IMR-90 (cell line): ENCODE data around the gene ZDHHC21. TPM values are rescaled to one million over a fixed set of nuclear protein-coding genes. Genes with fewer than 3 reads are reported as not detected.
"Not testable (repeated sequence)": the region's sequence is repeated elsewhere in the genome, so short reads cannot be mapped to it uniquely, and the experiment has no call there.

Experiments
- ATAC-seq: fragments of 200-7000 bp; cut with Tn5 transposase; 2 replicates; pipeline ENCODE4 v1.9.1; 2020; ENCODE audit warnings: low read depth, mild to moderate bottlenecking, moderate library complexity
- BruUV-seq: library from RNA; stranded (reverse); fragments of 400-500 nt; replicated peaks from 2 replicates; lab custom pipeline; 2021; lab: Mats Ljungman, UMichigan
- CTCF ChIA-PET: fragments of 300-600 bp; formaldehyde crosslinking; extraction: SDS; loops from one replicate; lab custom pipeline; 2021; ENCODE audit warnings: antibody characterized with exemption; lab: Yijun Ruan, JAX
- POLR2A ChIA-PET: fragments of 300-600 bp; sonication (Branson Sonifier 250); formaldehyde crosslinking; loops from one replicate; lab custom pipeline; 2022; ENCODE audit warnings: antibody characterized with exemption; ENCODE audit not compliant: unreplicated experiment; lab: Charles Lee
- DNase-seq: peaks from one replicate; pipeline ENCODE4 v3.0.0; 2013
- H2AFZ ChIP-seq: replicated peaks from 2 replicates; pipeline ENCODE3; 2013; ENCODE audit warnings: low read length, mild to moderate bottlenecking; ENCODE audit not compliant: poor library complexity
- H2AK5ac ChIP-seq: 2 replicates; pipeline ENCODE4 v1.6.1; 2013; ENCODE audit warnings: low read depth, low read length, inconsistent platforms
- H2AK9ac ChIP-seq: replicated peaks from 2 replicates; pipeline ENCODE3; 2013; ENCODE audit warnings: mild to moderate bottlenecking, low read depth, low read length, moderate library complexity; ENCODE audit not compliant: poor library complexity
- H2BK120ac ChIP-seq: 2 replicates; pipeline ENCODE4 v1.6.1; 2013; ENCODE audit warnings: low read depth, low read length, inconsistent platforms
- H2BK15ac ChIP-seq: 3 replicates; pipeline ENCODE4 v1.6.1; 2013; ENCODE audit warnings: low read depth, low read length, inconsistent platforms
- H2BK20ac ChIP-seq: 2 replicates; pipeline ENCODE4 v1.6.1; 2013; ENCODE audit warnings: low read depth, mild to moderate bottlenecking, inconsistent platforms, low read length, moderate library complexity
- H2BK5ac ChIP-seq: 2 replicates; pipeline ENCODE4 v1.6.1; 2013; ENCODE audit warnings: mild to moderate bottlenecking, low read depth, low read length, inconsistent platforms; ENCODE audit not compliant: poor library complexity, severe bottlenecking
- H3K14ac ChIP-seq: replicated peaks from 2 replicates; pipeline ENCODE4 v1.6.1; 2013; ENCODE audit warnings: low read depth, low read length, inconsistent platforms
- H3K18ac ChIP-seq: 2 replicates; pipeline ENCODE4 v1.6.1; 2013; ENCODE audit warnings: low read depth, low read length, control low read depth
- H3K23ac ChIP-seq: 2 replicates; pipeline ENCODE4 v1.6.1; 2013; ENCODE audit warnings: low read depth, low read length, inconsistent platforms
- H3K27ac ChIP-seq: 2 replicates; pipeline ENCODE4 v1.5.1; 2013; ENCODE audit warnings: mild to moderate bottlenecking, control low read depth, low read length; ENCODE audit not compliant: insufficient read depth
- H3K27me3 ChIP-seq: 2 replicates; pipeline ENCODE4 v1.6.1; 2013; ENCODE audit warnings: low read length; ENCODE audit not compliant: control insufficient read depth, insufficient read depth
- H3K36me3 ChIP-seq: 2 replicates; pipeline ENCODE4 v1.6.1; 2013; ENCODE audit warnings: low read length, mixed read lengths; ENCODE audit not compliant: control insufficient read depth, insufficient read depth
- H3K4ac ChIP-seq: 2 replicates; pipeline ENCODE4 v1.6.1; 2013; ENCODE audit warnings: low read depth, low read length, inconsistent platforms
- H3K4me1 ChIP-seq: 2 replicates; pipeline ENCODE4 v1.6.1; 2013; ENCODE audit warnings: low read length, mixed read lengths; ENCODE audit not compliant: control insufficient read depth, insufficient read depth
- H3K4me2 ChIP-seq: 2 replicates; pipeline ENCODE4 v1.6.1; 2013; ENCODE audit warnings: low read depth, mild to moderate bottlenecking, control low read depth, low read length, moderate library complexity
- H3K4me3 ChIP-seq: 2 replicates; pipeline ENCODE4 v1.5.1; 2013; ENCODE audit warnings: low read depth, mild to moderate bottlenecking, control low read depth, low read length, moderate library complexity; ENCODE audit not compliant: insufficient read depth
- H3K56ac ChIP-seq: 2 replicates; pipeline ENCODE4 v1.6.1; 2013; ENCODE audit warnings: low read length, inconsistent platforms; ENCODE audit not compliant: insufficient read depth; ENCODE audit errors: extremely low read depth
- H3K79me1 ChIP-seq, 2 experiments: 2 replicates each; pipeline ENCODE4 v1.6.1; 2013; ENCODE audit warnings: low read length in 2 of 2, inconsistent platforms in 1 of 2, low read depth in 1 of 2
- H3K9ac ChIP-seq: 2 replicates; pipeline ENCODE4 v1.6.1; 2013; ENCODE audit warnings: low read depth, low read length, control low read depth
- H3K9me1 ChIP-seq: 2 replicates; pipeline ENCODE4 v1.6.1; 2013; ENCODE audit warnings: low read length, inconsistent platforms; ENCODE audit not compliant: insufficient read depth
- H3K9me3 ChIP-seq: 2 replicates; pipeline ENCODE4 v1.6.1; 2013; ENCODE audit warnings: low read length; ENCODE audit not compliant: control insufficient read depth, insufficient read depth
- H4K20me1 ChIP-seq: 2 replicates; pipeline ENCODE4 v1.6.1; 2013; ENCODE audit warnings: low read length, inconsistent platforms; ENCODE audit not compliant: insufficient read depth
- H4K5ac ChIP-seq: 2 replicates; pipeline ENCODE4 v1.6.1; 2013; ENCODE audit warnings: mild to moderate bottlenecking, low read depth, low read length, control low read depth
- H4K8ac ChIP-seq, 2 experiments: 2 replicates each; pipeline ENCODE4 v1.6.1; 2013; ENCODE audit warnings: low read depth in 2 of 2, low read length in 2 of 2, control low read depth in 1 of 2, inconsistent platforms in 1 of 2
- H4K91ac ChIP-seq: 2 replicates; pipeline ENCODE4 v1.6.1; 2013; ENCODE audit warnings: low read depth, low read length, inconsistent platforms; ENCODE audit not compliant: insufficient read depth
- WGBS, 2 experiments: methylation state at CpG; one replicate each; pipeline versions ENCODE4 v1.1.5 to v1.1.7; 2013; ENCODE audit warnings: missing lambda C conversion rate in 2 of 2; ENCODE audit not compliant: insufficient read length in 1 of 2; ENCODE audit errors: extremely low coverage in 2 of 2; 5-methylcytosine and 5-hydroxymethylcytosine counted together
- dilution Hi-C: fragments of 300-500 bp; cut with HindIII; formaldehyde crosslinking; loops from one replicate; pipeline ENCODE4 v1.14.3; 2018; ENCODE audit warnings: low sequenced_read_pairs; ENCODE audit not compliant: unreplicated experiment
- in situ Hi-C: fragments of 300-500 bp; cut with MboI; formaldehyde crosslinking; loops from 3 replicates; pipeline ENCODE4 v1.14.3; 2019; ENCODE audit warnings: low sequenced_read_pairs, inconsistent platforms, mixed read lengths
- intact Hi-C: fragments of 100-400 bp; cut with micrococcal nuclease; formaldehyde crosslinking; loops from 2 replicates; pipeline ENCODE4 v1.10.0; 2022
- polyA plus RNA-seq, 3 experiments: library from polyadenylated mRNA; depleted of rRNA; stranded (reverse); fragments of >200 nt; gene quantifications; 2 replicates each; pipeline ENCODE4 v1.2.3, GENCODE V29; 2012; ENCODE audit warnings: low replicate concordance in 1 of 3
- total RNA-seq: library from RNA; depleted of rRNA; stranded (reverse); fragments of >200 nt; gene quantifications from 2 replicates; pipeline ENCODE4 v1.2.3, GENCODE V29; 2012

ZDHHC21 gene
- total and polyA plus RNA-seq, 2 of the 4 experiments (the other 2 are of a cell fraction): 2.8 to 4.5 TPM

DNA sequence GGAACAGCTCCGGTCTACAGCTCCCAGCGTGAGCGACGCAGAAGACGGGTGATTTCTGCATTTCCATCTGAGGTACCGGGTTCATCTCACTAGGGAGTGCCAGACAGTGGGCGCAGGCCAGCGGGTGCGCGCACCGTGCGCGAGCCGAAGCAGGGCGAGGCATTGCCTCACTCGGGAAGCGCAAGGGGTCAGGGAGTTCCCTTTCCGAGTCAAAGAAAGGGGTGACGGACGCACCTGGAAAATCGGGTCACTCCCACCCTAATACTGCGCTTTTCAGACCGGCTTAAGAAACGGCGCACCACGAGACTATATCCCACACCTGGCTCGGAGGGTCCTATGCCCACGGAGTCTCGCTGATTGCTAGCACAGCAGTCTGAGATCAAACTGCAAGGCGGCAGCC is 29.2 kb downstream of the ZDHHC21 start:
- not testable (repeated sequence) for H3K23ac ChIP-seq

More for the DNA sequence above, 29.2 kb downstream of the ZDHHC21 start:
- H3K4ac ChIP-seq, DNase-seq, POLR2A ChIA-PET, H3K36me3 ChIP-seq, H3K27me3 ChIP-seq, H3K56ac ChIP-seq, BruUV-seq, H2BK5ac ChIP-seq, H3K18ac ChIP-seq, H3K9me1 ChIP-seq, H3K4me3 ChIP-seq, H3K9me3 ChIP-seq, H2AK5ac ChIP-seq, H3K9ac ChIP-seq, ATAC-seq, dilution Hi-C loops, H3K14ac ChIP-seq, H4K8ac ChIP-seq, H3K27ac ChIP-seq, H4K20me1 ChIP-seq, intact Hi-C loops, H4K5ac ChIP-seq, H2AFZ ChIP-seq, H3K4me1 ChIP-seq, H2BK15ac ChIP-seq, H2BK120ac ChIP-seq, CTCF ChIA-PET, in situ Hi-C loops, H2BK20ac ChIP-seq, H3K79me1 ChIP-seq, H2AK9ac ChIP-seq, H3K4me2 ChIP-seq, H4K91ac ChIP-seq: not testable (repeated sequence)
- no CpG with 5 or more reads among the region's 30 CpGs for WGBS, 2 experiments
